Mesenchymal stem cell (in vitro differentiated cells and primary cell): Measurements from ENCODE around the gene TXNDC5.

Experiments used
- DNase-seq: peaks from one replicate; pipeline ENCODE4 v3.0.0-alpha.2; 2013
- H2AFZ ChIP-seq: one replicate; pipeline ENCODE4 v1.6.1; 2013; ENCODE audit warnings: low read depth, mild to moderate bottlenecking, control low read depth, inconsistent platforms, low read length, moderate library complexity
- H2AK5ac ChIP-seq: 2 replicates; pipeline ENCODE4 v1.6.1; 2013; ENCODE audit warnings: low read length, moderate library complexity, mild to moderate bottlenecking, inconsistent platforms; ENCODE audit not compliant: severe bottlenecking
- H2BK120ac ChIP-seq: one replicate; pipeline ENCODE4 v1.6.1; 2013; ENCODE audit warnings: low read depth, mild to moderate bottlenecking, inconsistent platforms, low read length, moderate library complexity
- H2BK12ac ChIP-seq, 2 experiments: one replicate each; pipeline ENCODE4 v1.6.1; 2013; ENCODE audit warnings: inconsistent platforms in 2 of 2, low read length in 2 of 2, mild to moderate bottlenecking in 2 of 2, moderate library complexity in 2 of 2, control low read depth in 1 of 2
- H2BK15ac ChIP-seq: one replicate; pipeline ENCODE4 v1.6.1; 2013; ENCODE audit warnings: mild to moderate bottlenecking, low read depth, inconsistent platforms; ENCODE audit not compliant: poor library complexity, severe bottlenecking
- H2BK5ac ChIP-seq: 2 replicates; pipeline ENCODE4 v1.6.1; 2013; ENCODE audit warnings: low read depth, mild to moderate bottlenecking, low read length, control low read depth, inconsistent platforms; ENCODE audit not compliant: poor library complexity, severe bottlenecking
- H3K14ac ChIP-seq, 2 experiments: one replicate each; pipeline ENCODE4 v1.6.1; 2013; ENCODE audit warnings: inconsistent platforms in 2 of 2, low read length in 2 of 2, control low read depth in 1 of 2, mild to moderate bottlenecking in 1 of 2, moderate library complexity in 1 of 2
- H3K18ac ChIP-seq, 2 experiments: one replicate each; pipeline ENCODE4 v1.6.1; 2013; ENCODE audit warnings: inconsistent platforms in 2 of 2, low read length in 2 of 2, control low read depth in 1 of 2, low read depth in 1 of 2, mild to moderate bottlenecking in 1 of 2
- H3K23ac ChIP-seq, 2 experiments: one replicate each; pipeline ENCODE4 v1.6.1; 2013; ENCODE audit warnings: inconsistent platforms in 2 of 2, low read length in 2 of 2, mild to moderate bottlenecking in 2 of 2, moderate library complexity in 2 of 2, control low read depth in 1 of 2
- H3K27ac ChIP-seq: 2 replicates; pipeline ENCODE4 v1.5.1; 2013; ENCODE audit warnings: mild to moderate bottlenecking, moderate library complexity, low read length, control low read depth, inconsistent platforms; ENCODE audit not compliant: poor library complexity, severe bottlenecking
- H3K27me3 ChIP-seq, 2 experiments: 2 replicates each; pipeline versions ENCODE4 v1.6.1 to v1.7.0; 2013; ENCODE audit warnings: low read length in 2 of 2, mild to moderate bottlenecking in 2 of 2, moderate library complexity in 2 of 2, control low read depth in 1 of 2, inconsistent platforms in 1 of 2; ENCODE audit not compliant: control insufficient read depth in 1 of 2, insufficient read depth in 1 of 2
- H3K36me3 ChIP-seq, 2 experiments: 2 replicates each; pipeline versions ENCODE4 v1.6.1 to v1.7.0; 2013; ENCODE audit warnings: low read length in 2 of 2, control low read depth in 1 of 2, inconsistent platforms in 1 of 2, low read depth in 1 of 2, mild to moderate bottlenecking in 1 of 2; ENCODE audit not compliant: insufficient read depth in 2 of 2, control insufficient read depth in 1 of 2
- H3K4ac ChIP-seq, 2 experiments: one replicate each; pipeline ENCODE4 v1.6.1; 2013; ENCODE audit warnings: inconsistent platforms in 2 of 2, low read length in 2 of 2, mild to moderate bottlenecking in 2 of 2, moderate library complexity in 2 of 2, control low read depth in 1 of 2, low read depth in 1 of 2
- H3K4me1 ChIP-seq: 2 replicates; pipeline ENCODE4 v1.6.1; 2013; ENCODE audit warnings: low read depth, low read length, control low read depth; ENCODE audit not compliant: control insufficient read depth, insufficient read depth
- H3K4me2 ChIP-seq: 2 replicates; pipeline ENCODE4 v1.6.1; 2013; ENCODE audit warnings: low read length, mild to moderate bottlenecking, inconsistent platforms; ENCODE audit not compliant: poor library complexity, severe bottlenecking
- H3K4me3 ChIP-seq, 2 experiments: 2 replicates each; pipeline versions ENCODE4 v1.5.1 to v1.7.0; 2013; ENCODE audit warnings: low read length in 2 of 2, mild to moderate bottlenecking in 2 of 2, control low read depth in 1 of 2, low read depth in 1 of 2; ENCODE audit not compliant: insufficient read depth in 1 of 2
- H3K79me1 ChIP-seq: replicated peaks from 2 replicates; pipeline ENCODE4 v1.6.1; 2013; ENCODE audit warnings: mild to moderate bottlenecking, control low read depth, low read length, inconsistent platforms; ENCODE audit not compliant: poor library complexity, severe bottlenecking
- H3K9ac ChIP-seq: 2 replicates; pipeline ENCODE4 v1.7.0; 2013; ENCODE audit warnings: mild to moderate bottlenecking, low read length, moderate library complexity
- H3K9me3 ChIP-seq: 2 replicates; pipeline ENCODE4 v1.7.0; 2013; ENCODE audit warnings: mild to moderate bottlenecking, low read length; ENCODE audit not compliant: control insufficient read depth
- H4K8ac ChIP-seq: one replicate; pipeline ENCODE4 v1.6.1; 2013; ENCODE audit warnings: inconsistent platforms, mild to moderate bottlenecking, low read length, moderate library complexity
- H4K91ac ChIP-seq: one replicate; pipeline ENCODE4 v1.6.1; 2013; ENCODE audit warnings: mild to moderate bottlenecking, low read length, inconsistent platforms
- WGBS: methylation state at CpG from one replicate; pipeline ENCODE4 v1.1.7; 2013; ENCODE audit warnings: mixed read lengths; 5-methylcytosine and 5-hydroxymethylcytosine counted together

The TXNDC5 gene

DNA sequence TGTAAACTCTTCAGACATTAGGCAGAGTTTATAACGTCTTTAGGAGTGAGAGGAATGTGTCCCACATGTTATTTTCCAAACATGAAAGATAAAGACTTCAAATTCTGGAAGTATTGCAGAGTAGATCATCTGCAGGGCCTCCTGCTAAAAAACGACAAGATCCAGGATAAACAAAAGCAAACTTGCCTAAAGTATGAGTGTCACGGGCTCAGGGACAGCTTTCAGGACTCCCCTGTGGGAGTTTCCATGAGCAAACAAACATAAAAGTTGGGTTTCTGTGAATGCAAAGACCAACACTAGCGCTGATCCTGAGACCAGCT lies 76.9 kb downstream of the TXNDC5 start:
- H2AK5ac ChIP-seq, result no peak overlapping the region
- no peak overlapping the region for H3K4me2 ChIP-seq
- no peak overlapping the region for H2BK120ac ChIP-seq
- H3K79me1 ChIP-seq, result no peaks in the 10 kb centered on the region
- H2BK15ac ChIP-seq, result no peak overlapping the region
- H3K27ac ChIP-seq, result no peak overlapping the region
- WGBS, result 54% methylated on average over 3 of the region's 4 CpGs
- H4K91ac ChIP-seq, result no peak overlapping the region
- H3K36me3 ChIP-seq, result no peaks in the 10 kb centered on the region
- no peak overlapping the region for H3K4ac ChIP-seq
- H3K4me3 ChIP-seq, result no peak overlapping the region
- no peak overlapping the region for H3K9ac ChIP-seq
- H3K9me3 ChIP-seq, result no peaks in the 10 kb centered on the region
- no peak overlapping the region for H2BK12ac ChIP-seq
- H2BK5ac ChIP-seq, result no peak overlapping the region
- no peaks in the 10 kb centered on the region for H3K27me3 ChIP-seq
- no peaks in the 10 kb centered on the region for H3K4me1 ChIP-seq
- H3K23ac ChIP-seq, result no peak overlapping the region
- no peak for DNase-seq
- H3K18ac ChIP-seq, result no peak overlapping the region
- no peak overlapping the region for H3K14ac ChIP-seq
- H2AFZ ChIP-seq, result no peak overlapping the region
- H4K8ac ChIP-seq, result no peak overlapping the region

- Histone ChIP-seq H3K14ac (no peak overlapping the region), H2BK15ac (no peak overlapping the region), H2AFZ (no peak overlapping the region), H3K4me2 (no peak overlapping the region), H3K79me1 (no peaks in the 10 kb centered on the region), H2BK120ac (no peak overlapping the region), H2AK5ac (no peak overlapping the region), H3K4me1 (no peaks in the 10 kb centered on the region), H3K4ac (no peak overlapping the region), H3K9ac (no peak overlapping the region), H3K27me3 (no peaks in the 10 kb centered on the region), H3K27ac (no peak overlapping the region), H4K8ac (peak overlapping the region; percentile 42), H3K23ac (no peak overlapping the region), H2BK12ac (no peak overlapping the region), H4K91ac (peak overlapping the region; percentile 54), H3K18ac (no peak overlapping the region), H2BK5ac (no peak overlapping the region), H3K36me3 (no peaks in the 10 kb centered on the region), H3K9me3 (no peaks in the 10 kb centered on the region), H3K4me3 (peak overlapping the region in 1 of 2 experiments; percentile 7)
- DNase-seq, result no peak
- WGBS, result 79% methylated on average over 7 of the region's 9 CpGs
Measured at GRCh38 chr6:7832904-7833750, 77.5 kb downstream of the TXNDC5 start.
